ENCODE data around the gene RACK1.
A peak's percentile ranks its signal among the peaks of the same experiment; 100 is the strongest.
"Not testable (repeated sequence)": the region's sequence is repeated elsewhere in the genome, so short reads cannot be mapped to it uniquely, and the experiment has no call there.

RACK1 gene

DNA sequence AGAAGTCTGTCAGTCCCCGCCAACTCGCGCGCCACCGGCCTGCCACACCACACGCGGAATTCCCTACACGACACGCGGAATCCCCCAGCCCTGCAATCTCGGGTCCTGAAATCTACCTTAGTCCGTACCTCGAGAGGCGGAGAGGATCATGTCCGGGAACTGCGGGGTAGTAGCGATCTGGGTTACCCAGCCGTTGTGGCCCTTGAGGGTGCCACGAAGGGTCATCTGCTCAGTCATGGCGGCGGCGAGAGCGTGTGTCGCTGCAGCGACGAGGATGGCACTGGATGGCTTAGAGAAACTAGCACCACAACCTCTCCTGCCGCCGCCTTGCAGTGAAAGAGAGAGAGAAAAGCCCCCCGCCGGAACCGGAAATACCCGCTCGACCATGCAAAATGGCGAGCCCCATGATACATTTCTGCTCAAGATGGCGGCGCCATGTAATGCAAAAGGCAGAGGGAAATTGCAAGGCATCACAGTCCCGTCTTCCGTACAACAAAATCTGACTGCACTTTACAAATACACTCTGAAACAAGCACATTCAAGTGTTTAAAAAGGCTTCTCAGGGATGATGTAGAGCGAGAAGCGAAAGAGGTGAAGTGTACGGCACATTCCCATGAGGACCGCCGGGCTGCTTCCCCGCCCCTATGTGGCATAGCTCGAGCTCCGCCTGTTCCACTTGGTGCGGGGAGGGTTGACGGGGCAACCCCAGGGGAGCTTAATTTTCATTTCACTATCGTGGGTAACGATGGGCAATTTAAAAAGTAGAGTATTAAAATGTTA lies at the start of gene RACK1:
Gene RACK1 (minus strand): TSS at position 343 of the 780 bp plus-strand sequence. CDS start 106 bp downstream, at position 237.
- peak; percentile 80 for DNase-seq (ENCODE audit: low read depth in 2 of 2)

GRCh38 chr5:181287331-181287730 lies 43.6 kb upstream of the RACK1 start:
- not testable (repeated sequence) for DNase-seq (ENCODE audit: low read depth in 2 of 2)

DNA sequence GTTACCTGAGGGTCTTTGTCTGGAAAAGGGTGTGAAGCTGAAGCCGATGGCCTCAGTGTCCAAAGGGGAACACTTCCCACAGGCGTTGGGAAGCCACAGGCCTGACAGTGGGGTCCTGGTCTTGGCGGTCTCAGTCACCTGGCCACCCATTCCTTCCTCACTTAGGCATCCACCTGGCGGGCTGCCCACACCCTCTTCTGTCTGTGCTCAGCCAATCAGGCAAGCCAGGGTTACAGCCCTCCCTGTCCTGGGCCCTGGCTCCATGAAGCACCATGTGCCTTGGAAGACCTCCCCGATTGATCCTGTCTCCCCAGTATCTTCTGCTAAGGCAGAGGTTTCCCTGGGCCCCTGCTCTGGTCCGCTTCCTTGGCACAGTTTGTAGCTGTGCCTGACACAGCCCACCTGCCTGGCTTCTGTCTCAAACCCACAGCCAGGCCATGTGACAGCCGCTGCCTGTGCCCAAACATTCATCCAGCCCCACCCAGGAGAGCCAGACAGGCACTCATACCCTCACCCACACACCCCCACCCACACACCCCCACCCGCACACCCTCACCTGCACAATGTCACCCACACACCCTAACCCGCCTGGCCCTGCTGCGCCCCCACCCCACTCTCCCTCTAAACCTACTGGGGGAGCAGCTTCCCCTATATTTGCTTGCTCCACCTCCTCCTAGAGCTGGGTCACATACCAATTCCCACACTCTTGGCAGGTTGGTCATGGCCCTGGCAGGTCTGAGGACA lies 42.4 kb upstream of the RACK1 start:
- not testable (repeated sequence) for DNase-seq (ENCODE audit: low read depth in 2 of 2)

- not testable (repeated sequence) for DNase-seq (ENCODE audit: low read depth in 2 of 2)
Observed at GRCh38 chr5:181283841-181284755, 40.4 kb upstream of the RACK1 start.

DNA sequence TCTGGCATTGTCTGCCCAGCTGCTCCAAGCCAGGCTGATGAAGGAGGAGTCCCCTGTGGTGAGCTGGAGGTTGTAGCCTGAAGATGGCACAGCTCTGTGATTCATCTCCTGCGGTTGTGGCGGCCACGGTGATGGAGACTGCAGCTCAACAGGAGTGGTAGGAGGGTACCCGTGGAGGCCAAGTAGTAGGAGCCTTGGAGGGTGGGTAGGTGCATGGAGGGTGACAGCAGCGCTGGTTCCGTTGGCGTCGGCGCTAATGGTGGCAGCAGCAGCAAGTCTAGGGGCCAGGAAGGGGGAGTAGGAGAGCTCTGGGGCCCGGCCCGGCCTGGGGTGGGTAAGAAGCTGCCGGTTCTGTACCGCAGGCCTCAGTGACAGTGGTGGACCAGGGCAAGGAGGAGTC lies 39.6 kb upstream of the RACK1 start:
- no peak for DNase-seq (ENCODE audit: low read depth in 2 of 2)

GRCh38 chr5:181282874-181283273 lies 39.2 kb upstream of the RACK1 start:
- no peak for DNase-seq (ENCODE audit: low read depth in 2 of 2)

GRCh38 chr5:181282415-181282814 lies 38.7 kb upstream of the RACK1 start:
- DNase-seq (ENCODE audit: low read depth in 2 of 2) = not testable (repeated sequence)

DNA sequence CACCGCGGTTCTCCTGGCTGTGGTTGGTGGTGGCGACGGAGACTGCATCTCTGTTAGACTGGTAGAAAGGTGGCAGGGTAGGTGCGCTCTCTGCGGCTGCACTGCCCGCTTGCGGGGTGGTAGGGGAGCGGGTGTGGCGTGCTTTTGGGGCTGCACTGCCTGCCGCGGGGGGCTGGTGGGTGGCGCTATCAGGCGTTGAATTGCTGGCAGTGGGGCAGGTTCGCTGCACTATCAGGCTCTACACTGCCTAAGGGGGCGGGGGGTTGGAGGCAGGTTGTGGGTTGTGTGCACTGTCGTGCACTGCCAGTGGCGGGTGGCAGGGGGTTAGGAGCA lies 38.2 kb upstream of the RACK1 start:
- no peak for DNase-seq (ENCODE audit: low read depth in 2 of 2)

- no peak for DNase-seq (ENCODE audit: low read depth in 2 of 2)
Observed at GRCh38 chr5:181281077-181281983, 37.6 kb upstream of the RACK1 start.

GRCh38 chr5:181280251-181280762 lies 36.6 kb upstream of the RACK1 start:
- no peak for DNase-seq (ENCODE audit: low read depth in 2 of 2)

GRCh38 chr5:181273433-181273744 lies 29.7 kb upstream of the RACK1 start:
- DNase-seq (ENCODE audit: low read depth in 2 of 2) = not testable (repeated sequence)

- DNase-seq (ENCODE audit: low read depth in 2 of 2) = no peak
Observed at GRCh38 chr5:181271081-181271480, 27.4 kb upstream of the RACK1 start.

DNA sequence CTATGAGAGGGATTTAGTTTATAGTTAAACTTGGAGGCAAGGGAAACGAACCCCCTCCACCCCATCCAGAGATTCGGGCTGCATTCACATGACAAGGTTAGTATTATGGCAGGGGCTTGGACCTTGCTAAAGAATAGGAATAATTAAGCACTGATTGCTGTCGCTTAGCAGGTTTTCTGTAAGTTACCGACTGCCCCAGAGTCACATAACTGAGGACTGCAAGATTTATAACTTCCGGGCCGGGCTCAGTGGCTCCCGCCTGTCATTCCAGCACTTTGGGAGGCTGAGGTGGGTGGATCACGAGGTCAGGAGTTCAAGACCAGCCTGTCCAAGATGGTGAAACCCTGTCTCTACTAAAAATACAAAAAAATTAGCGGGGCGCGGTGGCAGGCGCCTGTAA lies 24.2 kb upstream of the RACK1 start:
- DNase-seq (ENCODE audit: low read depth in 2 of 2) = not testable (repeated sequence)

DNA sequence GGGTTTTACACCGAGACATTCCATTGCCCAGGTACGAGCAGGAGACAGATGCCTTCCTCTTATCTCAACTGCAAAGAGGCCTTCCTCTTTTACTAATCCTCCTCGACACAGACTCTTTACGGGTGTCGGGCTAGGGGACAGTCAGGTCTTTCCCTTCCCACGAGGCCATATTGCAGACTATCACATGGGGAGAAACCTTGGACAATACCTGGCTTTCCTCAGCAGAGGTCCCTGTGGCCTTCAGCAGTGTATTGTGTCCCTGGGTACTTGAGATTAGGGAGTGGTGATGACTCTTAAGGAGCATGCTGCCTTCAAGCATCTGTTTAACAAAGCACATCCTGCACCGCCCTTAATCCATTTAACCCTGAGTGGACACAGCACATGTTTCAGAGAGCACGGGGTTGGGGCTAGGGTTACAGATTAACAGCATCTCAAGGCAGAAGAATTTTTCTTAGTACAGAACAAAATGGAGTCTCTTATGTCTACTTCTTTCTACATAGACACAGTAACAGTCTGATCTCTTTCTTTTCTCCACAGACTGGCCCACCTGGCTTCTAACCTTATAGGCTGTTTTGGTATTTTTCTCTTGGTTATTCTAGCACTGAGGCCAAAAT lies 23.7 kb upstream of the RACK1 start:
- not testable (repeated sequence) for DNase-seq (ENCODE audit: low read depth in 2 of 2)

DNA sequence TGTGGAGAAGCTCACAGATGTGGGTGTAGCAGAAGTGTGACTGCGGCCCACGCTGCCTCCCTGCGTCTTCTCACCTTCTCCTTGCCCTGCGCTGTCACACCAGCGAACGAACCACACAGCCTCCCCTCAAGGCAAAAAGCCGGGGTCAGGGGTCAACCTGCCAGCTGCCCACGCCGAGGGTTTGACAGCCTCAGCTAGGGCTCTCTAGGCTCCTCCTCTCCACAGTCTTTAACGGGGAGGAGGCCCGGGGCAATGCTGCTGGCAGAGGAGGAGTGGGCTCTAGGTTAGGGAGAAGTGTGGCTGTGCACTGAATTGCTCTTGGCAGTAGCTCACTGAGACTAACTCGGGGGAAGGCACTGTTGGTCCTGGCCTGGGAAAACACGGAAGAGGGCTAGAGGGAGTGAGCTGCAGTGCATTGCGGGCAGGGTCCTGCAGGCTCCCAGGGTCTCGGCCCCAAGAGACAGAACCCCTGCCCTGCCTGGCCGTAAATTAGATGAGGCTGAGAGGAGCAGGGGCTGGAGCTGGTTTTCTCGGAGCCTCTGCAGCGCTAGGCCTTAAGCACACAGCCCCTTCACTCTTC lies 21.5 kb upstream of the RACK1 start:
- no peak for DNase-seq (ENCODE audit: low read depth in 2 of 2)

GRCh38 chr5:181263633-181264032 lies 19.9 kb upstream of the RACK1 start:
- DNase-seq (ENCODE audit: low read depth in 2 of 2) = no peak

DNA sequence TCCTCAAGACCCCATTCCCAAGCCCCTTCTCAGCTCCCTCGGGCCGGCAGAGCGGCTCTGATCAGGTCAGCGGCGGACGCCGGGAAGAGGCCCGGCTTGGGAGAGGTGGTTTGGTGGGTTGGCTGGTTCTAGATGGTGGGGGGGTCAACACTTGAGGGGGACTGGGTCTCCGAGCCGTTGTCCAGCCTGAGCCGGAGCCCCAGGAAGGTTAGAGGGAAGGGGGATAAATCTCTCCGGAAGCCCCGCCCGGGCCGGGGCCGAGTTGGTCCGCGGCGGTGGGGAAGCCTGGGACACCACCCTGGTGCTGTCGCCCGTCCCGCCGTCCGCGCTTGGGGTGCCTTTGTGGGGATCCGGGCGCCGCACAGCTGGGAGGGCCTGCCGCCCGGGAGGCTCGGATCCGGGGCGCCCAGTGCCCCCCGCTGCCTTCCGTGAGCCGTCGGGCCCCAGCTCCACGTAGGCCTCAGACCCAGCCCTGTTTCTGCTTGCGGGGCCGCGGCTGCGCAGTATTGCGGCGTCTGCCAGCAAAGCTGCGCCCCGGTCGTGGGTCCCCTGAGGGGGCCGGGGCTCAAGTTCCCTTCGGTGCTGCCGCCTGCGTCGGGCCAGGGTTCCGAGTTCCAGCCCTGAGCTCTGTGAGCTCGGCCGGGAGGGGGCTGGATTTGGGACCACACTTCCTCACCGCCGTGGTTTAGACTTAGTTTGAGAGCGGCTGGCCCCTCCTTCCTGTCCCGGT lies 17.8 kb upstream of the RACK1 start:
- peak; percentile 51 to 52 for DNase-seq (ENCODE audit: low read depth in 2 of 2)

GRCh38 chr5:181260720-181261319 lies 17.1 kb upstream of the RACK1 start, which contains the start of gene TRIM52:
Gene TRIM52 (minus strand): TSS chr5:181261143. CDS start chr5:181260813, 330 bp downstream.
- peak; percentile 74 to 83 for DNase-seq (ENCODE audit: low read depth in 2 of 2)
